NB4 (cell line): ENCODE data around the gene MGLL.

Experiments
- DNase-seq: peaks from one replicate; pipeline ENCODE4 v3.0.0; 2010; ENCODE audit warnings: low read depth
- H3K4me3 ChIP-seq: one replicate; pipeline ENCODE4 v1.5.1; 2011; ENCODE audit warnings: mild to moderate bottlenecking, low read depth, low read length, moderate library complexity
- MYC ChIP-seq: IDR thresholded peaks from 2 replicates; pipeline ENCODE4 v1.6.1; 2011; ENCODE audit warnings: low read depth, low read length
- POLR2A ChIP-seq: IDR thresholded peaks from 2 replicates; pipeline ENCODE4 v1.6.1; 2011; ENCODE audit warnings: mild to moderate bottlenecking; ENCODE audit not compliant: insufficient read length; ENCODE audit errors: extremely low read depth
- TF ChIP-seq, protein P1 (sequence below): IDR thresholded peaks from one replicate; pipeline ENCODE4 v1.5.1; 2012; ENCODE audit warnings: low read depth, low read length
- TF ChIP-seq, protein P2 (sequence below): IDR thresholded peaks from 2 replicates; pipeline ENCODE4 v1.6.1; 2011; ENCODE audit warnings: low read depth, low read length

Gene MGLL

DNA sequence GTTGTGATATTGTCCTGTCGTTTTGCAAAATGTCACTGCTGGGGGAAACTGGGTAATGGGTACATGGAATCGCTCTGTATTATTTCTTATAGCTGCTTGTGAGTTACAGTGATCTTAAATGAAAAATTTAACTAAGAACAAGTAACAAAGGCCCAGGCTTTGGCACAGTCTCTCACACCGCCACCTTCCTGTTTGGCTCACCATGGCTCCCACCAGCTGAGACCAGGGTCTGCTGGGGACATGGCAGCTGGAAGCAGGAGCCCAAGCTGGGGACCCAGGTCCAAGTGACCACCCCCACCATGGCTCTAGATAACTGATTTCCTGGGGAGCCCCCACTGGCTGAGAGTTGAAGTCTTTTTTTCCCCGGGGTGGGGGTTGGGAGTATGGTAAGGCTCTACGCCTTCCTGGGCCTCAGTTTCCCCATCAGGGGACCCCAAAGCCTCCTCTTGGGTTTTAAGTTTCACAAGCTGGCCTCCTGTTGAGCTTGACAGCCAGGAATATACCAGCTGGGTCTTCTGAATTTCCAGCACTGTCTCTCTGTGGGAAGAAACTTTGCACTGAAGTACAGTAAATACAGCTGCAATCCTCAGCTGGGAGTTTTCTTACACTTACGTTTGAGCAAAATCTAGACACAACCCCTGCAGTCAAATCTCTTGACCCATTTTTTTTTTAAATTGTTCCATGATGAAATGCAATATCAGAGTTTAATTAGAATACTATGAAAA lies 123.5 kb downstream of the MGLL start:
- DNase-seq: no peak
- no peak for TF ChIP-seq MYC
- TF ChIP-seq POLR2A: no peak
- TF ChIP-seq, protein P1, sequence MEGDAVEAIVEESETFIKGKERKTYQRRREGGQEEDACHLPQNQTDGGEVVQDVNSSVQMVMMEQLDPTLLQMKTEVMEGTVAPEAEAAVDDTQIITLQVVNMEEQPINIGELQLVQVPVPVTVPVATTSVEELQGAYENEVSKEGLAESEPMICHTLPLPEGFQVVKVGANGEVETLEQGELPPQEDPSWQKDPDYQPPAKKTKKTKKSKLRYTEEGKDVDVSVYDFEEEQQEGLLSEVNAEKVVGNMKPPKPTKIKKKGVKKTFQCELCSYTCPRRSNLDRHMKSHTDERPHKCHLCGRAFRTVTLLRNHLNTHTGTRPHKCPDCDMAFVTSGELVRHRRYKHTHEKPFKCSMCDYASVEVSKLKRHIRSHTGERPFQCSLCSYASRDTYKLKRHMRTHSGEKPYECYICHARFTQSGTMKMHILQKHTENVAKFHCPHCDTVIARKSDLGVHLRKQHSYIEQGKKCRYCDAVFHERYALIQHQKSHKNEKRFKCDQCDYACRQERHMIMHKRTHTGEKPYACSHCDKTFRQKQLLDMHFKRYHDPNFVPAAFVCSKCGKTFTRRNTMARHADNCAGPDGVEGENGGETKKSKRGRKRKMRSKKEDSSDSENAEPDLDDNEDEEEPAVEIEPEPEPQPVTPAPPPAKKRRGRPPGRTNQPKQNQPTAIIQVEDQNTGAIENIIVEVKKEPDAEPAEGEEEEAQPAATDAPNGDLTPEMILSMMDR: no peak
- TF ChIP-seq, protein P2, sequence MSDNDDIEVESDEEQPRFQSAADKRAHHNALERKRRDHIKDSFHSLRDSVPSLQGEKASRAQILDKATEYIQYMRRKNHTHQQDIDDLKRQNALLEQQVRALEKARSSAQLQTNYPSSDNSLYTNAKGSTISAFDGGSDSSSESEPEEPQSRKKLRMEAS: no peak

DNA sequence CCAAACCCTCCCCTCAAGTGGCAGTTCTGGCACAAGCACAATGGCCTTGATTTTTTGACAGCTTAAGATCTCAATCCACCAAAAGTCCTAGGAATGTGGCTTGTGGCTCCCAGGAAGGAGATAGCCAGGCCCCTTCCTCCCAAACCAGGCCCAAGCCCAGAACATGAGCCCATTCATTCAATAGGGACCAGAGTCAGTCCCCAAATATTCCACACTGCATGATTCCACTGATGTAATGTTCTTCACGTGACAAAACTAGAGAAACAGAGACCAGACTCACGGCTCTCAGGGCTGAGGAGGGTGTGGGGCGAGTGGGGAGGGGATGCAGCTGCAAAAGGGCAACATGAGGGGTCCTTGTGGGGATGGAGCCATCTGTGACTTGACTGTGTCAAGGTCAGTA lies 124.0 kb downstream of the MGLL start:
- DNase-seq: no peak

More for the DNA sequence above, 123.5 kb downstream of the MGLL start:
- no peak overlapping the region for H3K4me3 ChIP-seq

DNA sequence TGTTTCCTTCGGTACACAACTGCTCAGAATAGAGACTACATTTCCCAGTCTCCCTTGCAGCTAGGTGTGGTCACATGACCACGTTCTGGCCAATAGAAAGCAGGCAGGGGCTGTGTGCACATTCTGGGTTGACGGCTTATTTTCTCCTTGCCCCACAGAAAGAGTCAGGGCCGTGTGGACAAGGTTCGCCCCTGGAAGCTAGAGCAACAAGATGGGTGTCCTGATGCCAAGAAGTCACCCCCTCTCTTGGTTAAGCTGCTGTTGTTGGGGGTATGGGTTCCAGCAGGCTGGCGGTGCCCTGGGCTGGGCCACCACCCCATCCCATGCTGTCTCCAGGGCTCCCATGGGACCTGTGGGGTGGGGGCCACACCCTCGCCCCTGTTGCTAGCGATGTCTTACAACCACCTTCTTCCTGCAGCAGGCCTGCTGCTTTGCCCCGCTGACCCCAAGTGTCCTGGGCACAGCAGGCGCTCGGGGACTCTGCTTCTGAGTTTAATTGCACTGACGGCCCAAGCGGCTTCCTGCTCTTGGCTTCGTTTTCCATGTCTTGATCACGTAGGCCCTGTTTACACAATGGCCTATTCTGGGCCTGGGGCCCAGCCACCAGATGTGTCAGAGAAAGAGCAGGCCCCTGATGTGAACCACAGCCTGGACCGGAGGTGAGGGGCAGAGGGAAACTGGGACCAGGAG lies 124.6 kb downstream of the MGLL start:
- DNase-seq: peak; percentile 66
- H3K4me3 ChIP-seq: no peak overlapping the region
- TF ChIP-seq, protein P2: peak; percentile 64
- TF ChIP-seq, protein P1: no peak
- TF ChIP-seq POLR2A (no peak), MYC (no peak)

More for the DNA sequence above, 124.0 kb downstream of the MGLL start:
- H3K4me3 ChIP-seq: no peak overlapping the region
- no peak for TF ChIP-seq MYC
- TF ChIP-seq, protein P2: no peak
- no peak for TF ChIP-seq POLR2A
- TF ChIP-seq, protein P1: no peak

DNA sequence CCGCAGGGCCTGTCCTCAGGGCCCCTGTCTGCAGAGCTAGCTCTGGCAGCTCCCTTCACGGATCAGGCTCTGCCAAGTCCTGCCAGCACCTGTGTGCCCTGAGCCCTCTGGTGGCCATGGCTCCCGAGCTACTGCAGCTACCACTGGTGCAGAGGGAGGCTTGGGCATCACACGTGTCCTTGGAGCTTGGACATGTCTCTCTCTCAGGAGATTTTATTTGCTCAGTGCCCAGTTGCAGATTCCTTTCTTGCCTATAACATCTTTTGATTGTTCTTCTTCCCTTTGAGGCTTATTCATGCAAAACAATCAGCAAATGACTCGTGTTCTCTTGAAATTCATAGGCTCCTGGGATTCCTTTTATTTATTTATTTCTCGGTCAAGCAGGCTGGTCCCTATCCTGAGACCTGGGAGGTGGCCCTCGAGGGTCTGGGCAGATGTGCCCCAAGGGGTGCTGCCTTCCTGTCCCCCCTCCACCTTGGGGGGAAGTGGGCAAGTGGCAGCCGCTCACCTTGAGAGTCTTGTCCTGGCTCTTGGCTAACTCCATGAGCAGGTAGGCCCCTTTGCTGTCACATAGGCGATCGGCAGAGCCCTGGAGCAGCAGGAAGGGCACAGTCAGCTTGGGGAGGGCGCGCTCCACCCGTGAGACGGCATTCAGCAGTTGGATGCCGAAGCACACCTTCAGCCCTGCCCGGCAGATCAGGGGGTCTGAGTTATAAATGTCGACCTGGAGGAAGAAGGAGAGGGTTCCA lies 127.7 kb downstream of the MGLL start:
- TF ChIP-seq, protein P2: 0 out of 2 replicates have a peak, but pooled peaks have one; percentile 15
- TF ChIP-seq, protein P1: peak; percentile 44
- no peak for TF ChIP-seq MYC
- no peak for TF ChIP-seq POLR2A
- H3K4me3 ChIP-seq: no peak overlapping the region
- DNase-seq: peak; percentile 65

DNA sequence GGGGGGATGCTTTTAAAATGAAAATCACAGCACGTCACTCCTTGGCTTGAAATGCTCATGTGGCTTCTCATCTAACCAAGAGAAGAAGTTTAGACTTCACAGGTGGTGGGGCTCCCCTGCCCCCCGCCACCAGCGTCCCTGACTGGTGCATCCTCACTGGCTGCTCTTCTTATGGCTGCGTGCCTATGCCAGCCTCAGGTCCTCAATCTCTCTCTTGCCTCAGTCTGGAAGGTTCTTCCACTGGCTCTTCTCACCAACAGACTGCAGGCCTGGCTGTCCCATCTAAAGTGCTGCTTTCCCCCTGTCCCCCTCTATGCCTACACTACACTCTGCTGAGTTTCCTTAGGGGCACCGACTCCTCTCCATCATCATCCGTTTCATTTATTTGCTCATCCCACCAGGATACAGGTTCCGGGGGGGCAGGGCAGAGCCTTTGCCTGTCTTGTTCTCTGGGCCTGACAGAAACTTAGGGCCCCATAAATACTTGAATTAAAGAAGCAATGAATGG lies 128.9 kb downstream of the MGLL start:
- no peak for DNase-seq
- TF ChIP-seq, protein P1: no peak
- TF ChIP-seq MYC (no peak), POLR2A (no peak)
- TF ChIP-seq, protein P2: no peak
- no peak overlapping the region for H3K4me3 ChIP-seq
